H4 (cell line): Measurements from ENCODE around the gene RPP40. TPM values are rescaled to one million over a fixed set of nuclear protein-coding genes. Genes with fewer than 3 reads are reported as not detected.

Experiments used
- DNase-seq: peaks from one replicate; pipeline ENCODE4 v3.0.0-alpha.2; 2015; ENCODE audit warnings: low spot score
- total RNA-seq: library from RNA; depleted of rRNA; stranded (reverse); fragments of >200 nt; shearing (Covaris generic); gene quantifications from 2 replicates; pipeline ENCODE4 v1.2.3, GENCODE V29; 2014

RPP40 gene
- total RNA-seq, 1 experiment from 2014 or later = 43.2 TPM

- DNase-seq = no peak
Observed at GRCh38 chr6:4970739-4971395, 33.0 kb downstream of the RPP40 start.

- DNase-seq = no peak
Observed at GRCh38 chr6:4969609-4970285, 34.1 kb downstream of the RPP40 start.

- no peak for DNase-seq
Observed at GRCh38 chr6:4967301-4968030, 36.4 kb downstream of the RPP40 start.

GRCh38 chr6:4965562-4966389 is 38.1 kb downstream of the RPP40 start:
- no peak for DNase-seq

- no peak for DNase-seq
Observed at GRCh38 chr6:4964675-4965561, 38.9 kb downstream of the RPP40 start.

- no peak for DNase-seq
Observed at GRCh38 chr6:4962905-4963304, 40.9 kb downstream of the RPP40 start.

- no peak for DNase-seq
Observed at GRCh38 chr6:4961322-4962168, 42.3 kb downstream of the RPP40 start.

GRCh38 chr6:4958624-4959023 is 45.2 kb downstream of the RPP40 start:
- no peak for DNase-seq

- no peak for DNase-seq
Observed at GRCh38 chr6:4957521-4958231, 46.2 kb downstream of the RPP40 start.

- DNase-seq = no peak
Observed at GRCh38 chr6:4956625-4957024, 47.2 kb downstream of the RPP40 start.

GRCh38 chr6:4953440-4953839 is 50.4 kb downstream of the RPP40 start:
- no peak for DNase-seq

- no peak for DNase-seq
Observed at GRCh38 chr6:4950836-4951533, 52.9 kb downstream of the RPP40 start.

- no peak for DNase-seq
Observed at GRCh38 chr6:4950076-4950475, 53.8 kb downstream of the RPP40 start.

- no peak for DNase-seq
Observed at GRCh38 chr6:4948781-4949450, 54.9 kb downstream of the RPP40 start.

- no peak for DNase-seq
Observed at GRCh38 chr6:4947716-4948115, 56.1 kb downstream of the RPP40 start.

- no peak for DNase-seq
Observed at GRCh38 chr6:4946521-4946920, 57.3 kb downstream of the RPP40 start.
